ENCODE measurements around the gene LRRC4B. TPM values are rescaled to one million over a fixed set of nuclear protein-coding genes. Genes with fewer than 3 reads are reported as not detected.

Gene LRRC4B
- polyA plus RNA-seq, 1 of the 3 experiments (the other 2 are of a cell fraction): 6.9 TPM

DNA sequence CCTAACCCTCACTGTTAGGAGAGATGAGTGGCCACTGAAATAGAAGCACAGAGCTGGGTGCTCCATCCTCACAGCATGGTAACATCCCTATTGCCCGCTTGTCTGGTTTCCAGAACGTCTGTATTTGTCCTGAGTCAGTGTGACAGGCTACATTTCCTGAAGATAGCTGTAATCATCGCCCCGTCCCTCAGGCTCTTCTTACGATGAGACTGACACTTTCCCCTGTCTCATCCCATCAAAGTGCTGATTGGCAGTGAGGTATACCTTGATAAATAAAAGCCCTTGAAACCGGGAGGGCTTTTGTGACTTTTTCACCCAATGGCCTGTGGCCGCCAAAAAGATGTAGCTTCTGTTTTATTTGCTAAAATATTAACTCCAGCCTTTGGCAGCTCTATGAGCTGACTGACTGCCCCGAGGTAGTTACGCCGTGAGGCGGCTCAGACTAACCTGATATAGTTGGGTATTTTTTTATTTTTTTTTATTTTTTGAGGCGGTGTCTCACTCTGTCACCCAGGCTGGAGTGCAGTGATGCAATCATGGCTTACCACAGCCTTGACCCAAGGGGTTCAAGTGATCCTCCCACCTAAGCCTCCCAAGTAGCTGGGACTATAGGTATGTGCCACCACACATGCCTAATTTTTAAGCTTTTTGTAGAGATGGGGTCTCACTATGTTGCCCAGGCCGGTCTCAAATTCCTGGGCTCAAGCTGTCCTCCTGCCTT lies 5.7 kb upstream of the LRRC4B start:
- no peak overlapping the region for H2AFZ ChIP-seq (ENCODE audit: low read depth)
- H3K9ac ChIP-seq: no peak overlapping the region
- TF ChIP-seq FOXJ3 (CRISPR knock-in tag; IDR thresholded peaks at IDR 0.05): no peak
- TF ChIP-seq SIN3A (IDR thresholded peaks at IDR 0.05; ENCODE audit: borderline replicate concordance, low read depth, low read length): no peak
- no peak for TF ChIP-seq RAD21 (IDR thresholded peaks at IDR 0.05; ENCODE audit: low read length)
- TF ChIP-seq, protein P1, sequence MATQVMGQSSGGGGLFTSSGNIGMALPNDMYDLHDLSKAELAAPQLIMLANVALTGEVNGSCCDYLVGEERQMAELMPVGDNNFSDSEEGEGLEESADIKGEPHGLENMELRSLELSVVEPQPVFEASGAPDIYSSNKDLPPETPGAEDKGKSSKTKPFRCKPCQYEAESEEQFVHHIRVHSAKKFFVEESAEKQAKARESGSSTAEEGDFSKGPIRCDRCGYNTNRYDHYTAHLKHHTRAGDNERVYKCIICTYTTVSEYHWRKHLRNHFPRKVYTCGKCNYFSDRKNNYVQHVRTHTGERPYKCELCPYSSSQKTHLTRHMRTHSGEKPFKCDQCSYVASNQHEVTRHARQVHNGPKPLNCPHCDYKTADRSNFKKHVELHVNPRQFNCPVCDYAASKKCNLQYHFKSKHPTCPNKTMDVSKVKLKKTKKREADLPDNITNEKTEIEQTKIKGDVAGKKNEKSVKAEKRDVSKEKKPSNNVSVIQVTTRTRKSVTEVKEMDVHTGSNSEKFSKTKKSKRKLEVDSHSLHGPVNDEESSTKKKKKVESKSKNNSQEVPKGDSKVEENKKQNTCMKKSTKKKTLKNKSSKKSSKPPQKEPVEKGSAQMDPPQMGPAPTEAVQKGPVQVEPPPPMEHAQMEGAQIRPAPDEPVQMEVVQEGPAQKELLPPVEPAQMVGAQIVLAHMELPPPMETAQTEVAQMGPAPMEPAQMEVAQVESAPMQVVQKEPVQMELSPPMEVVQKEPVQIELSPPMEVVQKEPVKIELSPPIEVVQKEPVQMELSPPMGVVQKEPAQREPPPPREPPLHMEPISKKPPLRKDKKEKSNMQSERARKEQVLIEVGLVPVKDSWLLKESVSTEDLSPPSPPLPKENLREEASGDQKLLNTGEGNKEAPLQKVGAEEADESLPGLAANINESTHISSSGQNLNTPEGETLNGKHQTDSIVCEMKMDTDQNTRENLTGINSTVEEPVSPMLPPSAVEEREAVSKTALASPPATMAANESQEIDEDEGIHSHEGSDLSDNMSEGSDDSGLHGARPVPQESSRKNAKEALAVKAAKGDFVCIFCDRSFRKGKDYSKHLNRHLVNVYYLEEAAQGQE (IDR thresholded peaks at IDR 0.05; ENCODE audit: low read depth, low read length): no peak
- no peak for TF ChIP-seq GABPA (IDR thresholded peaks at IDR 0.05; ENCODE audit: low read depth)
- TF ChIP-seq YY1 (IDR thresholded peaks at IDR 0.05; ENCODE audit: low read depth): no peak
- TF ChIP-seq, protein P2, sequence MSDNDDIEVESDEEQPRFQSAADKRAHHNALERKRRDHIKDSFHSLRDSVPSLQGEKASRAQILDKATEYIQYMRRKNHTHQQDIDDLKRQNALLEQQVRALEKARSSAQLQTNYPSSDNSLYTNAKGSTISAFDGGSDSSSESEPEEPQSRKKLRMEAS (IDR thresholded peaks at IDR 0.05; ENCODE audit: low read depth): no peak
- TF ChIP-seq GATA2 (CRISPR knock-in tag; IDR thresholded peaks at IDR 0.05): no peak
- TF ChIP-seq TAF1 (IDR thresholded peaks at IDR 0.05; ENCODE audit: borderline replicate concordance, low read depth, low read length): no peak
- no peak for TF ChIP-seq MXI1 (IDR thresholded peaks at IDR 0.05; ENCODE audit: low read depth, low read length)
- H3K4me3 ChIP-seq (ENCODE audit: low read depth in 2 of 2, low read length in 1 of 2): no peak overlapping the region
- no peaks in the 10 kb centered on the region for H3K27me3 ChIP-seq (ENCODE audit: insufficient read depth)
- no peaks in the 10 kb centered on the region for H3K9me2 ChIP-seq
- 70% methylated on average over 12 of the region's 13 CpGs for WGBS (ENCODE audit: low lambda C conversion rate)
- no peaks in the 10 kb centered on the region for H3K79me2 ChIP-seq (ENCODE audit: insufficient read depth)
- POLR2A ChIA-PET: interaction anchor here (0.7 kb wide), 1 partner anchor 1884 kb away, joined by 3 read pairs; no protein-coding TSS in a partner anchor
- H3K9me3 ChIP-seq: no peaks in the 10 kb centered on the region
- peaks cover 0 to 3% of the 10 kb centered on the region in 2 experiments; a peak in 1 of 4 replicates for H3K4me1 ChIP-seq (ENCODE audit: control insufficient read depth in 1 of 2, insufficient read depth in 2 of 2, low read depth in 1 of 2, low read length in 1 of 2)
- H3K4me2 ChIP-seq: no peak overlapping the region
- CTCF ChIA-PET: interaction anchor here (0.9 to 6.4 kb wide), 4 partner anchors 17 to 95 kb away, joined by 3 to 50 read pairs (median 4); no protein-coding TSS in a partner anchor
- H4K20me1 ChIP-seq (ENCODE audit: insufficient read depth): no peaks in the 10 kb centered on the region
- no peak for DNase-seq
- no peaks in the 10 kb centered on the region for H3F3A ChIP-seq (replicated peaks; ENCODE audit: insufficient read depth)
- H3K27ac ChIP-seq (ENCODE audit: low read depth in 2 of 2, low read length in 1 of 2): no peak overlapping the region
- H3K36me3 ChIP-seq (replicated peaks in 1 of 2; ENCODE audit: control insufficient read depth in 1 of 2, insufficient read depth in 2 of 2, low read length in 1 of 2): no peaks in the 10 kb centered on the region

DNA sequence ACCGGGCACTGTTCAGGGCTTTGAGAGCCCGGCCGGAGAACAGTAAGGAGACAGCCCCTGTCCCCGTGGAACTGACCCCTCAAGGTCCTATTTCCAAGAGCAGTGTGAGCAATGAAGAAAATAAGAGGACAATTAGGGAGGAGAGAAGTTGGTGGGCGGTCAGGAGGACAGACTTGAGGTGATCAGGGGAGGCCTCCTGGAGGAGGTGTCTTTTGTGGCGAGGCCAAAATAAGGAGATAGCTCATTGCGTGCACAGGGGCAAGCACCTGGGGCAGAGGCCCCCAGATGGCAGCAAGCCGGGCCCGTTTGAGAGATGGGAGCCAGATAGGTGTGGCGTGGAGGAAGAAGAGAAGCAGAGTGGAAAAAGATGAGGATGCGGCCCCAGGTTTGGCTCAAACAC lies 2.8 kb upstream of the LRRC4B start:
- 72% methylated on average over 8 of the region's 11 CpGs for WGBS (ENCODE audit: low lambda C conversion rate)
- CTCF ChIA-PET: interaction anchor here (1.6 to 6.4 kb wide), 3 partner anchors 14 to 213 kb away, joined by 3 to 50 read pairs (median 7); no protein-coding TSS in a partner anchor
- TF ChIP-seq EZH2phosphoT487 (IDR thresholded peaks at IDR 0.05; ENCODE audit: borderline replicate concordance, low read depth): no peak
- TF ChIP-seq, protein P1 (IDR thresholded peaks at IDR 0.05; ENCODE audit: low read depth, low read length): no peak
- no peak for TF ChIP-seq FOXJ3 (CRISPR knock-in tag; IDR thresholded peaks at IDR 0.05)
- TF ChIP-seq GATA2 (CRISPR knock-in tag; IDR thresholded peaks at IDR 0.05): no peak
- TF ChIP-seq TEAD4 (IDR thresholded peaks at IDR 0.05; ENCODE audit: borderline replicate concordance, insufficient read depth): no peak
- no peak for TF ChIP-seq TCF12 (IDR thresholded peaks at IDR 0.05)
- no peak for TF ChIP-seq TAF1 (IDR thresholded peaks at IDR 0.05; ENCODE audit: borderline replicate concordance, low read depth, low read length)
- TF ChIP-seq POLR2AphosphoS5 (IDR thresholded peaks at IDR 0.05; ENCODE audit: low read depth, low read length): no peak
- no peak for TF ChIP-seq RFX5 (IDR thresholded peaks at IDR 0.05; ENCODE audit: low read length)
- no peak for TF ChIP-seq ELF1 (IDR thresholded peaks at IDR 0.05)
- TF ChIP-seq NFIC (IDR thresholded peaks at IDR 0.05; ENCODE audit: borderline replicate concordance): no peak
- TF ChIP-seq MEF2A (IDR thresholded peaks at IDR 0.05; ENCODE audit: borderline replicate concordance, low read depth): no peak
- TF ChIP-seq, protein P2 (IDR thresholded peaks at IDR 0.05; ENCODE audit: low read depth): no peak
- TF ChIP-seq RXRA (IDR thresholded peaks at IDR 0.05; ENCODE audit: borderline replicate concordance, low read depth): no peak

More for the DNA sequence above, 2.8 kb upstream of the LRRC4B start:
- H3K9me2 ChIP-seq: no peaks in the 10 kb centered on the region
- H3F3A ChIP-seq (replicated peaks; ENCODE audit: insufficient read depth): no peaks in the 10 kb centered on the region
- H3K27me3 ChIP-seq (ENCODE audit: insufficient read depth): no peaks in the 10 kb centered on the region
- H2AFZ ChIP-seq (ENCODE audit: low read depth): no peak overlapping the region
- H3K9ac ChIP-seq: no peak overlapping the region
- H4K20me1 ChIP-seq (ENCODE audit: insufficient read depth): peaks cover 4% of the 10 kb centered on the region; the same call in 1 of the 2 replicates
- no peaks in the 10 kb centered on the region for H3K36me3 ChIP-seq (replicated peaks in 1 of 2; ENCODE audit: control insufficient read depth in 1 of 2, insufficient read depth in 2 of 2, low read length in 1 of 2)
- no peaks in the 10 kb centered on the region for H3K9me3 ChIP-seq
- no peak overlapping the region for H3K4me2 ChIP-seq
- H3K79me2 ChIP-seq (ENCODE audit: insufficient read depth): no peaks in the 10 kb centered on the region
- no peak for DNase-seq
- no peak overlapping the region for H3K4me3 ChIP-seq (ENCODE audit: low read depth in 2 of 2, low read length in 1 of 2)
- POLR2A ChIA-PET: no interaction called here
- H3K27ac ChIP-seq (ENCODE audit: low read depth in 2 of 2, low read length in 1 of 2): no peak overlapping the region
- H3K4me1 ChIP-seq (ENCODE audit: control insufficient read depth in 1 of 2, insufficient read depth in 2 of 2, low read depth in 1 of 2, low read length in 1 of 2): peaks cover 0 to 12% of the 10 kb centered on the region in 2 experiments; a peak in 1 of 4 replicates

All from SK-N-SH (cell line).